ENCODE measurements around the gene IKZF3. TPM values are rescaled to one million over a fixed set of nuclear protein-coding genes. Genes with fewer than 3 reads are reported as not detected.
A peak's percentile ranks its signal among the peaks of the same experiment; 100 is the strongest.

Gene IKZF3
- polyA plus RNA-seq, 1 donor (not counting 4 experiments of a cell fraction or from before 2014, with no cell fraction given): not detected

- no peak overlapping the region for H2AFZ ChIP-seq (ENCODE audit: control insufficient read depth, low read length)
- no peaks in the 10 kb centered on the region for H4K20me1 ChIP-seq (ENCODE audit: control insufficient read depth, extremely low read depth, insufficient read depth, low read length)
- FAIRE-seq: no peak
Observed at GRCh38 chr17:39801055-39801454, 63.1 kb downstream of the IKZF3 start.

GRCh38 chr17:39800540-39800939, 63.6 kb downstream of the IKZF3 start:
- peak; percentile 17 for FAIRE-seq

More at GRCh38 chr17:39801055-39801454, 63.1 kb downstream of the IKZF3 start:
- H3K27me3 ChIP-seq (ENCODE audit: control insufficient read depth, extremely low read depth, insufficient read depth, low read length): no peaks in the 10 kb centered on the region
- H3K4me1 ChIP-seq (ENCODE audit: control insufficient read depth, extremely low read depth, insufficient read depth, low read length): peaks cover 5% of the 10 kb centered on the region
- no peak for DNase-seq (ENCODE audit: low read depth, low spot score)
- no peak overlapping the region for H3K4me3 ChIP-seq (ENCODE audit: control insufficient read depth in 2 of 3, extremely low read depth in 1 of 3, insufficient read depth in 2 of 3, low read depth in 1 of 3, low read length in 3 of 3)
- no peak overlapping the region for H3K4me2 ChIP-seq (ENCODE audit: control insufficient read depth, extremely low read depth, insufficient read depth, low read depth, low read length)
- no peaks in the 10 kb centered on the region for H3K9me3 ChIP-seq (ENCODE audit: control insufficient read depth, low read depth, low read length)
- H3K9me1 ChIP-seq (ENCODE audit: control insufficient read depth, extremely low read depth, insufficient read depth, low read length): no peaks in the 10 kb centered on the region
- H3K9ac ChIP-seq (ENCODE audit: control insufficient read depth, extremely low read depth, insufficient read depth, low read length): no peak overlapping the region
- dilution Hi-C loops (cut with MboI; ENCODE audit: extremely low pct_ligation_motif_present, low sequenced_read_pairs): no loop called here
- no peaks in the 10 kb centered on the region for H3K79me2 ChIP-seq (ENCODE audit: control insufficient read depth, insufficient read depth, low read length)
- TF ChIP-seq CTCF (optimal IDR thresholded peaks at IDR 0.05 in 1 of 3, IDR thresholded peaks at IDR 0.05 in 1 of 3, conservative IDR thresholded peaks at IDR 0.05 in 1 of 3; ENCODE audit: extremely low read depth in 1 of 3, insufficient read depth in 2 of 3, low read length in 3 of 3): no peak
- no peak for TF ChIP-seq EZH2 (IDR thresholded peaks at IDR 0.05; ENCODE audit: low read length)
- H3K27ac ChIP-seq (ENCODE audit: control insufficient read depth, insufficient read depth, low read length): no peak overlapping the region
- no peaks in the 10 kb centered on the region for H3K36me3 ChIP-seq (ENCODE audit: control insufficient read depth in 2 of 2, extremely low read depth in 1 of 2, insufficient read depth in 2 of 2, low read length in 2 of 2)

More at GRCh38 chr17:39800540-39800939, 63.6 kb downstream of the IKZF3 start:
- H3K9ac ChIP-seq (ENCODE audit: control insufficient read depth, extremely low read depth, insufficient read depth, low read length): no peak overlapping the region
- no peaks in the 10 kb centered on the region for H4K20me1 ChIP-seq (ENCODE audit: control insufficient read depth, extremely low read depth, insufficient read depth, low read length)
- DNase-seq (ENCODE audit: low read depth, low spot score): no peak
- no peaks in the 10 kb centered on the region for H3K27me3 ChIP-seq (ENCODE audit: control insufficient read depth, extremely low read depth, insufficient read depth, low read length)
- H3K9me1 ChIP-seq (ENCODE audit: control insufficient read depth, extremely low read depth, insufficient read depth, low read length): no peaks in the 10 kb centered on the region
- dilution Hi-C loops (cut with MboI; ENCODE audit: extremely low pct_ligation_motif_present, low sequenced_read_pairs): no loop called here
- H3K9me3 ChIP-seq (ENCODE audit: control insufficient read depth, low read depth, low read length): no peaks in the 10 kb centered on the region
- H3K79me2 ChIP-seq (ENCODE audit: control insufficient read depth, insufficient read depth, low read length): no peaks in the 10 kb centered on the region
- H3K4me2 ChIP-seq (ENCODE audit: control insufficient read depth, extremely low read depth, insufficient read depth, low read depth, low read length): peak overlapping the region; percentile 3
- no peaks in the 10 kb centered on the region for H3K36me3 ChIP-seq (ENCODE audit: control insufficient read depth in 2 of 2, extremely low read depth in 1 of 2, insufficient read depth in 2 of 2, low read length in 2 of 2)
- H3K4me3 ChIP-seq (ENCODE audit: control insufficient read depth in 2 of 3, extremely low read depth in 1 of 3, insufficient read depth in 2 of 3, low read depth in 1 of 3, low read length in 3 of 3): no peak overlapping the region
- H3K27ac ChIP-seq (ENCODE audit: control insufficient read depth, insufficient read depth, low read length): no peak overlapping the region
- TF ChIP-seq EZH2 (IDR thresholded peaks at IDR 0.05; ENCODE audit: low read length): no peak
- no peak for TF ChIP-seq CTCF (optimal IDR thresholded peaks at IDR 0.05 in 1 of 3, IDR thresholded peaks at IDR 0.05 in 1 of 3, conservative IDR thresholded peaks at IDR 0.05 in 1 of 3; ENCODE audit: extremely low read depth in 1 of 3, insufficient read depth in 2 of 3, low read length in 3 of 3)
- H3K4me1 ChIP-seq (ENCODE audit: control insufficient read depth, extremely low read depth, insufficient read depth, low read length): peaks cover 5% of the 10 kb centered on the region
- no peak overlapping the region for H2AFZ ChIP-seq (ENCODE audit: control insufficient read depth, low read length)

Data from keratinocyte (primary cell).